ENCODE measurements around the gene VPS36.
"Not testable (repeated sequence)": the region's sequence is repeated elsewhere in the genome, so short reads cannot be mapped to it uniquely, and the experiment has no call there.

Gene VPS36

GRCh38 chr13:52374873-52375411 is 75.5 kb downstream of the VPS36 start:
- no peak for DNase-seq

- DNase-seq, result no peak
These were observed 76.0 kb downstream of the VPS36 start for GRCh38 chr13:52374389-52374788.

- not testable (repeated sequence) for DNase-seq
These were observed 77.2 kb downstream of the VPS36 start for GRCh38 chr13:52373277-52373676.

- DNase-seq, result no peak
These were observed 78.6 kb downstream of the VPS36 start for GRCh38 chr13:52371736-52372247.

GRCh38 chr13:52366291-52366690 is 84.1 kb downstream of the VPS36 start:
- DNase-seq, result no peak
